Tibial artery (tissue), 4 donors: ENCODE results near the gene GBX2.

ENCODE experiments used
- DNase-seq, 2 donors: peaks; one replicate each; pipeline ENCODE4 v3.0.0-alpha.2; 2019
- H3K27ac ChIP-seq, 2 donors: fragments of 200-600 bp; sonication (generic) in 1 of 2; 1 replicate in 1 of 2; 2 replicates in 1 of 2; pipeline ENCODE4 v1.5.1; 2018 to 2019; ENCODE audit warnings: mild to moderate bottlenecking in 1 of 2
- H3K27me3 ChIP-seq, 2 donors: fragments of 200-600 bp; sonication (generic) in 1 of 2; one replicate each; pipeline versions ENCODE4 v1.5.1 to v1.6.0; 2016 to 2019
- H3K36me3 ChIP-seq, 3 donors: fragments of 200-600 bp; sonication (generic) in 2 of 3; one replicate each; pipeline ENCODE4 v1.5.1; 2016 to 2019; ENCODE audit warnings: mild to moderate bottlenecking in 2 of 3
- H3K4me1 ChIP-seq, 4 donors: fragments of 200-600 bp; sonication (generic) in 2 of 4; 1 replicate in 3 of 4; 2 replicates in 1 of 4; pipeline ENCODE4 v1.5.1; 2016 to 2019
- H3K4me3 ChIP-seq, 2 donors: fragments of 200-600 bp; sonication (generic) in 1 of 2; 1 replicate in 1 of 2; 2 replicates in 1 of 2; pipeline ENCODE4 v1.5.1; 2018 to 2019; ENCODE audit warnings: mild to moderate bottlenecking in 2 of 2
- H3K9me3 ChIP-seq, 3 donors: fragments of 200-600 bp; sonication (generic) in 1 of 3; one replicate each; pipeline ENCODE4 v1.5.1; 2016 to 2019
- CTCF ChIP-seq, 2 experiments: fragments of 200-600 bp in 1 of 2; fragments of 450-650 bp in 1 of 2; IDR thresholded peaks; one replicate each; pipeline ENCODE4 v1.5.1; 2017 to 2019; ENCODE audit warnings: antibody characterized with exemption in 2 of 2, mild to moderate bottlenecking in 1 of 2, moderate library complexity in 1 of 2
- intact Hi-C: fragments of 100-400 bp; cut with DNase I; formaldehyde crosslinking; loops from one replicate; pipeline ENCODE4 v1.15.0; 2023; ENCODE audit warnings: low total_unique reads

The GBX2 gene

GRCh38 chr2:236128321-236128720, 39.9 kb downstream of the GBX2 start:
- H3K9me3 ChIP-seq = no peaks in the 10 kb centered on the region
- DNase-seq = peak in 1 of 2 donors; percentile 47
- H3K27me3 ChIP-seq = no peaks in the 10 kb centered on the region
- intact Hi-C loops = no loop called here
- H3K36me3 ChIP-seq = peaks cover 6 to 42% (median 8%) of the 10 kb centered on the region in 3 donors
- H3K4me3 ChIP-seq = no peak overlapping the region
- H3K27ac ChIP-seq = no peak overlapping the region
- TF ChIP-seq CTCF (IDR thresholded peaks at IDR 0.05) = no peak
- no peaks in the 10 kb centered on the region for H3K4me1 ChIP-seq

DNA sequence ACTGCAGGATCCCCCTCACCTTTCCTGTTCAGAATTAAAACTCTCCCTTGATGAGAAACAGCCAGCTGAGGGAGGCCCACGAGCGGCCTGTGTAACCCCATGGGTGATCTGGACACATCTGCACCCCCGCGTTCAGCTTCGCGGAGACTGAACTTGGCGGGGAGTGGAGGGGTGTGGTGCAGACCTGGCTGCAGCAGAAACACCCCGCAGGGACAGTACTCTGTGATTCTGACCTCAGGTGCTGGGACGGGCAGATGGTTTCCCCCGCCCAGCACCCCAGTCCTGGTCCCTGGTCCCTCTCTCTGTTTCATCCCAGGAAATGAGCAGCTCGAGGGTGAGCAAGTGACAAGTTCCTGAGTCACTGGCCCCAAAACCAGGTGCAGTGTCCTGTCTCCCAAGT, 41.2 kb downstream of the GBX2 start:
- intact Hi-C loops = no loop called here
- H3K4me1 ChIP-seq = no peaks in the 10 kb centered on the region
- H3K9me3 ChIP-seq = no peaks in the 10 kb centered on the region
- no peaks in the 10 kb centered on the region for H3K27me3 ChIP-seq
- peaks cover 8 to 54% (median 11%) of the 10 kb centered on the region in 3 donors for H3K36me3 ChIP-seq
- DNase-seq = no peak
- H3K4me3 ChIP-seq = no peak overlapping the region
- TF ChIP-seq CTCF (IDR thresholded peaks at IDR 0.05) = no peak
- no peak overlapping the region for H3K27ac ChIP-seq

DNA sequence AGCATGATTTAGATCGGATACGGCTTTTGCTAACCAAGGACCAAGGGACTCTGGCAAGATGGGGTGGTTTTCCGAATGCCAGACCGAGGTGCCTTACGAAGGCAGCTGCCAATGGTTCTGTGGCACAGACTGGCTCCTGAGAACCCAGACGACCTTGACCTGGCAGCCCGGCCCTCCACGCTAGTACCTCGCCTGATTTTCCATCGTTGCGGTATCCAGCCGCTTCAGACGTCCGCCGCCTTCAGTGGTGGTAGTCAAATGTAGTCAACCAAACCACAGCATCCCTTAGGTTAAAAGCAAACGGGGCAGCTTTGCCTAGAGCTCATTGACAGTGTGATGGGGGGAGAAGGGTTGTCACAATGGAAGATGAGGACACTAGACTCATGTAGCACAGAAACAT, 42.6 kb downstream of the GBX2 start:
- H3K4me3 ChIP-seq = no peak overlapping the region
- intact Hi-C loops = no loop called here

GRCh38 chr2:236124182-236124893, 43.8 kb downstream of the GBX2 start:
- no peak overlapping the region for H3K27ac ChIP-seq
- no peaks in the 10 kb centered on the region for H3K4me1 ChIP-seq
- no peaks in the 10 kb centered on the region for H3K27me3 ChIP-seq
- intact Hi-C loops = no loop called here
- peaks cover 8 to 66% (median 11%) of the 10 kb centered on the region in 3 donors for H3K36me3 ChIP-seq
- DNase-seq = no peak
- TF ChIP-seq CTCF (IDR thresholded peaks at IDR 0.05) = no peak
- no peak overlapping the region for H3K4me3 ChIP-seq
- no peaks in the 10 kb centered on the region for H3K9me3 ChIP-seq

More for the DNA sequence above, 42.6 kb downstream of the GBX2 start:
- H3K9me3 ChIP-seq = no peaks in the 10 kb centered on the region
- TF ChIP-seq CTCF (IDR thresholded peaks at IDR 0.05) = no peak
- no peak overlapping the region for H3K27ac ChIP-seq
- peaks cover 8 to 65% (median 11%) of the 10 kb centered on the region in 3 donors for H3K36me3 ChIP-seq
- no peaks in the 10 kb centered on the region for H3K27me3 ChIP-seq
- no peak for DNase-seq
- no peaks in the 10 kb centered on the region for H3K4me1 ChIP-seq

DNA sequence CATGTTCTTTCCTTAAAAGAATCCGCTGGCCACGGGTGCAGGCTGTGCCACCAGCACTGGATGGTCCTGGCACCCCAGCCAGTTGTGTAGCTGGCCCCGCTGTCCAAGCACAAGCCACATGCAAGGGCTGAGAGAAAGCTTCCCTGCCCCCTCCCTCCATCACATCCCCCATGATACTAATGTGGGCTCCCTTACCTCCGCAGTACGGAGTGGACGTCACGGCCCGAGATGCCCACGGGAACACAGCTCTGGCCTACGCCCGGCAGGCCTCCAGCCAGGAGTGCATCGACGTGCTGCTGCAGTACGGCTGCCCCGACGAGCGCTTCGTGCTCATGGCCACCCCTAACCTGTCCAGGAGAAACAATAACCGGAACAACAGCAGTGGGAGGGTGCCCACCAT, 44.5 kb downstream of the GBX2 start:
- DNase-seq = no peak
- Histone ChIP-seq H3K4me3 (no peak overlapping the region), H3K36me3 (peaks cover 8 to 66% (median 11%) of the 10 kb centered on the region in 3 donors), H3K27me3 (no peaks in the 10 kb centered on the region), H3K9me3 (no peaks in the 10 kb centered on the region), H3K4me1 (no peaks in the 10 kb centered on the region), H3K27ac (no peak overlapping the region)
- TF ChIP-seq CTCF (IDR thresholded peaks at IDR 0.05) = no peak
- intact Hi-C loops = no loop called here
